B cell (primary cell): Measurements from ENCODE around the gene GUCY2D. TPM values are rescaled to one million over a fixed set of nuclear protein-coding genes. Genes with fewer than 3 reads are reported as not detected.

Experiments
- ATAC-seq: fragments of 200-7000 bp; cut with Tn5 transposase; one replicate; pipeline ENCODE4 v1.10.0; 2021; ENCODE audit warnings: low read depth, mild to moderate bottlenecking, moderate number of reproducible peaks, moderate library complexity
- CTCF ChIA-PET: fragments of 350-600 bp; sonication (Branson Sonifier 250); formaldehyde crosslinking; loops from one replicate; lab custom pipeline; 2021; ENCODE audit warnings: antibody characterized with exemption, inconsistent platforms; lab: Charles Lee
- POLR2A ChIA-PET: fragments of 350-600 bp; sonication (Branson Sonifier 250); formaldehyde crosslinking; loops from one replicate; lab custom pipeline; 2021; ENCODE audit warnings: antibody characterized with exemption; lab: Charles Lee
- DNase-seq: peaks from one replicate; pipeline ENCODE4 v3.0.0; 2013
- H2AFZ ChIP-seq: 2 replicates; pipeline ENCODE4 v1.6.1; 2012; ENCODE audit warnings: mild to moderate bottlenecking, low read depth, low read length; ENCODE audit not compliant: insufficient read depth, poor library complexity, severe bottlenecking
- H3K27ac ChIP-seq, 2 donors: 1 replicate in 1 of 2; 2 replicates in 1 of 2; pipeline ENCODE4 v1.5.1; 2012 to 2013; ENCODE audit warnings: low read length in 2 of 2, mild to moderate bottlenecking in 2 of 2, moderate library complexity in 1 of 2
- H3K27me3 ChIP-seq, 4 experiments: fragments of 200-600 bp in 1 of 4; sonication (generic) in 1 of 4; replicated peaks in 1 of 4; 1 replicate in 2 of 4; 2 replicates in 2 of 4; pipeline versions ENCODE4 v1.6.1 to v1.7.0; 2013 to 2016; ENCODE audit warnings: low read length in 3 of 4, mild to moderate bottlenecking in 2 of 4, mixed read lengths in 1 of 4, moderate library complexity in 1 of 4; ENCODE audit not compliant: insufficient read depth in 4 of 4, control insufficient read depth in 3 of 4; ENCODE audit errors: control extremely low read depth in 1 of 4
- H3K36me3 ChIP-seq, 2 experiments: replicated peaks in 1 of 2; 1 replicate in 1 of 2; 2 replicates in 1 of 2; pipeline versions ENCODE4 v1.6.1 to v1.7.1; 2013; ENCODE audit warnings: low read length in 1 of 2; ENCODE audit not compliant: insufficient read depth in 2 of 2, control insufficient read depth in 1 of 2; ENCODE audit errors: control extremely low read depth in 1 of 2, extremely low read depth in 1 of 2
- H3K4me1 ChIP-seq, 2 donors: fragments of 200-600 bp in 1 of 2; sonication (generic) in 1 of 2; 1 replicate in 1 of 2; 2 replicates in 1 of 2; pipeline versions ENCODE4 v1.5.1 to v1.6.1; 2013 to 2017; ENCODE audit warnings: low read length in 2 of 2; ENCODE audit not compliant: control insufficient read depth in 2 of 2, insufficient read depth in 2 of 2
- H3K4me2 ChIP-seq: replicated peaks from 2 replicates; pipeline ENCODE3; 2012; ENCODE audit warnings: mild to moderate bottlenecking, low read depth, low read length; ENCODE audit not compliant: poor library complexity, severe bottlenecking
- H3K4me3 ChIP-seq, 5 experiments: fragments of 200-600 bp in 1 of 5; sonication (generic) in 1 of 5; 1 replicate in 3 of 5; 2 replicates in 2 of 5; pipeline versions ENCODE4 v1.5.1 to v1.7.0; 2011 to 2016; ENCODE audit warnings: low read length in 4 of 5, mild to moderate bottlenecking in 4 of 5, low read depth in 2 of 5, control low read depth in 1 of 5, moderate library complexity in 1 of 5; ENCODE audit not compliant: insufficient read depth in 1 of 5; ENCODE audit errors: control extremely low read depth in 1 of 5, extremely low read depth in 1 of 5
- H3K79me2 ChIP-seq: fragments of 200-600 bp; sonication (generic); one replicate; pipeline ENCODE4 v1.6.0; 2016; ENCODE audit warnings: low read length; ENCODE audit not compliant: control insufficient read depth, insufficient read depth
- H3K9ac ChIP-seq: fragments of 200-600 bp; sonication (generic); 2 replicates; pipeline ENCODE4 v1.6.1; 2017; ENCODE audit warnings: mild to moderate bottlenecking, low read length, moderate library complexity
- H3K9me3 ChIP-seq, 3 donors: one replicate each; pipeline versions ENCODE4 v1.6.1 to v1.7.1; 2013; ENCODE audit warnings: low read length in 2 of 3; ENCODE audit not compliant: control insufficient read depth in 2 of 3, insufficient read depth in 1 of 3; ENCODE audit errors: control extremely low read depth in 1 of 3
- H4K20me1 ChIP-seq: 2 replicates; pipeline ENCODE4 v1.6.0; 2012; ENCODE audit warnings: mild to moderate bottlenecking, low read length; ENCODE audit not compliant: insufficient read depth, control insufficient read depth, poor library complexity, severe bottlenecking
- H3K27ac Mint-ChIP-seq: one replicate; pipeline ENCODE4 v1.8.0; 2021; ENCODE audit warnings: mixed read lengths
- H3K27me3 Mint-ChIP-seq: one replicate; pipeline ENCODE4 v1.8.0; 2021; ENCODE audit warnings: mixed read lengths
- H3K4me1 Mint-ChIP-seq: one replicate; pipeline ENCODE4 v1.8.0; 2021; ENCODE audit warnings: mixed read lengths
- H3K4me3 Mint-ChIP-seq: one replicate; pipeline ENCODE4 v1.8.0; 2021; ENCODE audit warnings: mixed read lengths
- H3K9me3 Mint-ChIP-seq: one replicate; pipeline ENCODE4 v1.8.0; 2022; ENCODE audit warnings: mixed read lengths; ENCODE audit not compliant: insufficient read depth
- EZH2 ChIP-seq: IDR thresholded peaks from 2 replicates; pipeline ENCODE4 v1.6.1; 2012; ENCODE audit warnings: borderline replicate concordance, low read depth, mild to moderate bottlenecking, moderate library complexity, low read length; ENCODE audit not compliant: insufficient read depth, poor library complexity, severe bottlenecking
- WGBS: methylation state at CpG from one replicate; pipeline ENCODE4 v1.1.5; 2013; ENCODE audit warnings: missing lambda C conversion rate; ENCODE audit not compliant: insufficient coverage; 5-methylcytosine and 5-hydroxymethylcytosine counted together
- intact Hi-C: fragments of 100-400 bp; cut with micrococcal nuclease; formaldehyde crosslinking; loops from one replicate; pipeline ENCODE4 v1.10.0; 2022
- polyA plus RNA-seq: library from polyadenylated mRNA; depleted of rRNA; stranded (reverse); fragments of >200 nt; gene quantifications from 2 replicates; pipeline ENCODE4 v1.2.3, GENCODE V29; 2012
- total RNA-seq, 2 donors: library from RNA; stranded (reverse); fragments of 120-200 nt in 1 of 2; gene quantifications; 1 replicate in 1 of 2; 2 replicates in 1 of 2; pipeline versions ENCODE4 v1.2.3 to v1.2.4, GENCODE V29; 2013 to 2022
- TF ChIP-seq, protein P1 (sequence below): fragments of 200-600 bp; IDR thresholded peaks from one replicate; pipeline ENCODE4 v1.8.0; 2022; ENCODE audit warnings: antibody characterized with exemption, mild to moderate bottlenecking

Gene GUCY2D
- total and polyA plus RNA-seq, 2 donors (not counting 1 experiment from before 2014, with no cell fraction given) = not detected

DNA sequence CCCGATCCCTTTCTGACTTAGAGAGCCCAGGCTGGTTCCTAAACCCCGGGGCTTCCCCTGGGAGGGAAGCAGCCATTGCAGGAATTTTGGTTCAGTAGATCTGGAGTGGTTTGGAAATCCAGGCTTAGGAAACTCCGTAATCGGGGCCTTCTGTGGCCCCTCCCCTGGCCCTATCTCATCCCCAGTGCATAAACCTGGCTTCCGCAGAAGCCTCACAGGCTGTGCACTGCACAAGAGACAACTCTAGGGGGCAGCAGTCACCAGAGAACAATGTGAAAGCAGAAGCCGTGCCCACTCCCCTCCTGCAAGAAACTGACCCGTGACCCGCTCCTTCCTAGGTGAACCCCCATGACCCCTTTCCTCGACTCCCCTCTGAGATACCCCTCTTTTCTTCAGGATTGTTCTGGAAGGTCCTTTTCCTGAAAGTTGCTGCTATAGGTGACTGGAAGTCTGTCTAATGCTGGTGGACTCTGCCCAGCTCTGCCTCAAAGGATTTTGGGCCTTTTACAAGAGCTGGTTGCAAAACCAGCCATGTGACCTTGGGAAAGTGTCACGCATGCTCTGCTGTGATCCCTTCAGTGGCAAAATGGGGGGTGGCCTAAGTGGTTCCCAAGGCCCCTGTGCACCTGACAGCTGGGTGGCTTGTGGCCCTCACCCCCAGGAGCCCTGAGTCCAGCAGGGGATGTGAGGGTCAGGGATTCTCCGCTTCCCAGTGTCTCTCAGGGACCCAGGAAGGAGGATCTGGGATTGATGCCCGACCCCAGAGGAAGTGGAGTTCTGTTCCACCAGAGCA is 14.4 kb downstream of the GUCY2D start:
- H3K27me3 ChIP-seq = peaks cover 0 to 61% (median 20%) of the 10 kb centered on the region in 4 experiments
- POLR2A ChIA-PET = no interaction called here
- no peaks in the 10 kb centered on the region for H3K36me3 ChIP-seq
- Mint-ChIP-seq H3K9me3 (no peaks in the 10 kb centered on the region), H3K4me1 (peaks cover 25% of the 10 kb centered on the region), H3K27me3 (peaks cover 66% of the 10 kb centered on the region), H3K4me3 (peak overlapping the region; percentile 76), H3K27ac (no peak overlapping the region)
- intact Hi-C loops = loop anchor here (1.0 kb wide), 1 partner anchor 40 kb away; no protein-coding TSS in a partner anchor
- 14% methylated on average over 8 of the region's 12 CpGs for WGBS
- no peak overlapping the region for H3K27ac ChIP-seq
- peak; percentile 58 for DNase-seq
- peaks cover 27 to 28% of the 10 kb centered on the region in 2 donors for H3K4me1 ChIP-seq
- H3K9ac ChIP-seq = peak overlapping the region; percentile 53
- CTCF ChIA-PET = interaction anchor here (1.3 to 2.1 kb wide), 4 partner anchors 40 to 74 kb away, joined by 4 to 9 read pairs (median 4); no protein-coding TSS in a partner anchor
- ATAC-seq = peak; percentile 64
- peak overlapping the region; percentile 93 for H3K4me2 ChIP-seq
- peak overlapping the region; percentile 75 for H2AFZ ChIP-seq
- TF ChIP-seq, protein P1, sequence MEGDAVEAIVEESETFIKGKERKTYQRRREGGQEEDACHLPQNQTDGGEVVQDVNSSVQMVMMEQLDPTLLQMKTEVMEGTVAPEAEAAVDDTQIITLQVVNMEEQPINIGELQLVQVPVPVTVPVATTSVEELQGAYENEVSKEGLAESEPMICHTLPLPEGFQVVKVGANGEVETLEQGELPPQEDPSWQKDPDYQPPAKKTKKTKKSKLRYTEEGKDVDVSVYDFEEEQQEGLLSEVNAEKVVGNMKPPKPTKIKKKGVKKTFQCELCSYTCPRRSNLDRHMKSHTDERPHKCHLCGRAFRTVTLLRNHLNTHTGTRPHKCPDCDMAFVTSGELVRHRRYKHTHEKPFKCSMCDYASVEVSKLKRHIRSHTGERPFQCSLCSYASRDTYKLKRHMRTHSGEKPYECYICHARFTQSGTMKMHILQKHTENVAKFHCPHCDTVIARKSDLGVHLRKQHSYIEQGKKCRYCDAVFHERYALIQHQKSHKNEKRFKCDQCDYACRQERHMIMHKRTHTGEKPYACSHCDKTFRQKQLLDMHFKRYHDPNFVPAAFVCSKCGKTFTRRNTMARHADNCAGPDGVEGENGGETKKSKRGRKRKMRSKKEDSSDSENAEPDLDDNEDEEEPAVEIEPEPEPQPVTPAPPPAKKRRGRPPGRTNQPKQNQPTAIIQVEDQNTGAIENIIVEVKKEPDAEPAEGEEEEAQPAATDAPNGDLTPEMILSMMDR = peak; percentile 61
- no peak for TF ChIP-seq EZH2
- no peaks in the 10 kb centered on the region for H3K79me2 ChIP-seq
- H3K9me3 ChIP-seq = peaks cover 0 to 5% (median 0%) of the 10 kb centered on the region in 3 donors
- H3K4me3 ChIP-seq = peak overlapping the region in 4 of 5 experiments; percentile 23 to 54 (median 42)
- H4K20me1 ChIP-seq = no peaks in the 10 kb centered on the region

DNA sequence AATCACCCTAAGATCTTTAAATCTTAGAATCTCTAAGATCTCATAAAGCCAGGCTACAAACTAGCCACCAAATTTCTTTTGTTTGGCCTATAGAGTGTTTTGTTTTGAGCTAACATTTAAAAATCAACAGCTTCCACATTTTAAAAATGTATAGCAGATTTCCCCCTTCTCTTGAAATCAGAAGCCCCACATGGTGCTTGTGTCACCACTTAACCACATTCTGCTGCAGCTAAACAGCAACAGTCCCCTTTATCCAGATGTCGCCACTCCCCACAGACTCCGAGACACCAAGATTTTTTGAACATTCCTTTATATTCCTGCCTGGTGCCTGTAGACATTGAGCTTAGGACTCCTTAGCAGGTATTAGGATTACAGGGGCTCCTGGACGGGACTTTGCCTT is 16.0 kb downstream of the GUCY2D start:
- H2AFZ ChIP-seq = no peak overlapping the region
- H3K27ac Mint-ChIP-seq = no peak overlapping the region
- DNase-seq = no peak

More for the DNA sequence above, 16.0 kb downstream of the GUCY2D start:
- no peaks in the 10 kb centered on the region for H3K9me3 Mint-ChIP-seq
- Histone ChIP-seq H3K4me1 (peaks cover 19 to 20% of the 10 kb centered on the region in 2 donors), H3K4me3 (no peak overlapping the region), H3K36me3 (no peaks in the 10 kb centered on the region), H3K9ac (no peak overlapping the region), H3K4me2 (no peak overlapping the region), H3K27ac (no peak overlapping the region), H3K79me2 (no peaks in the 10 kb centered on the region), H4K20me1 (no peaks in the 10 kb centered on the region), H3K9me3 (peaks cover 0 to 5% (median 0%) of the 10 kb centered on the region in 3 donors), H3K27me3 (peaks cover 0 to 54% (median 20%) of the 10 kb centered on the region in 4 experiments)
- ChIA-PET POLR2A (no interaction called here), CTCF (interaction anchor here (0.5 to 2.1 kb wide), 5 partner anchors 14 to 42 kb away, joined by 3 to 5 read pairs (median 4); no protein-coding TSS in a partner anchor)
- TF ChIP-seq EZH2 = no peak
- TF ChIP-seq, protein P1 = no peak
- H3K4me3 Mint-ChIP-seq = no peak overlapping the region
- intact Hi-C loops = no loop called here
- no peak for ATAC-seq
- WGBS = 50% methylated on average over 1 of the region's 3 CpGs
- peaks cover 21% of the 10 kb centered on the region for H3K4me1 Mint-ChIP-seq
- peaks cover 59% of the 10 kb centered on the region for H3K27me3 Mint-ChIP-seq
